ENCODE results near the gene SDK1.

Gene SDK1

GRCh38 chr7:3598854-3599253 is 297.8 kb downstream of the SDK1 start:
- Histone ChIP-seq H2AFZ (ENCODE audit: low read depth, low read length) (no peak overlapping the region), H3K9ac (ENCODE audit: low read length) (no peak overlapping the region), H2BK15ac (ENCODE audit: low read depth, poor library complexity, severe bottlenecking) (no peak overlapping the region), H2BK120ac (ENCODE audit: low read depth, low read length) (no peak overlapping the region), H3K4me3 (ENCODE audit: insufficient read depth in 1 of 2, low read depth in 1 of 2, low read length in 2 of 2) (no peak overlapping the region), H3K4ac (ENCODE audit: low read depth in 1 of 2, low read length in 2 of 2) (no peak overlapping the region), H2AK5ac (ENCODE audit: low read length, severe bottlenecking) (no peak overlapping the region), H2BK12ac (ENCODE audit: low read length in 2 of 2) (no peak overlapping the region), H4K8ac (ENCODE audit: low read length) (no peak overlapping the region), H3K27ac (ENCODE audit: low read length, poor library complexity, severe bottlenecking) (no peak overlapping the region), H3K79me1 (replicated peaks; ENCODE audit: low read length, poor library complexity, severe bottlenecking) (peaks cover 6% of the 10 kb centered on the region), H3K14ac (ENCODE audit: low read length in 2 of 2) (no peak overlapping the region), H3K36me3 (ENCODE audit: control insufficient read depth in 1 of 2, insufficient read depth in 2 of 2, low read depth in 1 of 2, low read length in 2 of 2) (no peaks in the 10 kb centered on the region), H3K4me1 (ENCODE audit: control insufficient read depth, insufficient read depth, low read depth, low read length) (no peaks in the 10 kb centered on the region), H3K18ac (ENCODE audit: low read depth in 1 of 2, low read length in 2 of 2) (no peak overlapping the region), H3K4me2 (ENCODE audit: low read length, poor library complexity, severe bottlenecking) (no peak overlapping the region), H3K23ac (ENCODE audit: low read length in 2 of 2) (no peak overlapping the region), H2BK5ac (ENCODE audit: low read depth, low read length, poor library complexity, severe bottlenecking) (no peak overlapping the region), H4K91ac (ENCODE audit: low read length) (no peak overlapping the region), H3K27me3 (ENCODE audit: control insufficient read depth in 1 of 2, insufficient read depth in 1 of 2, low read length in 2 of 2) (no peaks in the 10 kb centered on the region), H3K9me3 (ENCODE audit: control insufficient read depth, low read length) (no peaks in the 10 kb centered on the region)
- DNase-seq = no peak
- WGBS = 91% methylated on average over 7 of the region's 7 CpGs

GRCh38 chr7:3605222-3605621 is 304.2 kb downstream of the SDK1 start:
- DNase-seq = peak; percentile 80
- Histone ChIP-seq H3K36me3 (ENCODE audit: control insufficient read depth in 1 of 2, insufficient read depth in 2 of 2, low read depth in 1 of 2, low read length in 2 of 2) (no peaks in the 10 kb centered on the region), H3K4me3 (ENCODE audit: insufficient read depth in 1 of 2, low read depth in 1 of 2, low read length in 2 of 2) (no peak overlapping the region), H2AFZ (ENCODE audit: low read depth, low read length) (no peak overlapping the region), H2BK15ac (ENCODE audit: low read depth, poor library complexity, severe bottlenecking) (no peak overlapping the region), H2AK5ac (ENCODE audit: low read length, severe bottlenecking) (no peak overlapping the region), H4K91ac (ENCODE audit: low read length) (no peak overlapping the region), H3K79me1 (replicated peaks; ENCODE audit: low read length, poor library complexity, severe bottlenecking) (peaks cover 5% of the 10 kb centered on the region), H3K9me3 (ENCODE audit: control insufficient read depth, low read length) (no peaks in the 10 kb centered on the region), H3K27me3 (ENCODE audit: control insufficient read depth in 1 of 2, insufficient read depth in 1 of 2, low read length in 2 of 2) (no peaks in the 10 kb centered on the region), H3K27ac (ENCODE audit: low read length, poor library complexity, severe bottlenecking) (no peak overlapping the region), H3K4me2 (ENCODE audit: low read length, poor library complexity, severe bottlenecking) (no peak overlapping the region), H2BK5ac (ENCODE audit: low read depth, low read length, poor library complexity, severe bottlenecking) (no peak overlapping the region), H3K18ac (ENCODE audit: low read depth in 1 of 2, low read length in 2 of 2) (no peak overlapping the region), H2BK120ac (ENCODE audit: low read depth, low read length) (no peak overlapping the region), H3K4me1 (ENCODE audit: control insufficient read depth, insufficient read depth, low read depth, low read length) (no peaks in the 10 kb centered on the region), H3K14ac (ENCODE audit: low read length in 2 of 2) (no peak overlapping the region), H4K8ac (ENCODE audit: low read length) (no peak overlapping the region), H3K23ac (ENCODE audit: low read length in 2 of 2) (no peak overlapping the region), H2BK12ac (ENCODE audit: low read length in 2 of 2) (no peak overlapping the region), H3K9ac (ENCODE audit: low read length) (no peak overlapping the region), H3K4ac (ENCODE audit: low read depth in 1 of 2, low read length in 2 of 2) (no peak overlapping the region)
- no CpG with 5 or more reads among the region's 2 CpGs for WGBS

- Histone ChIP-seq H3K23ac (ENCODE audit: low read length in 2 of 2) (no peak overlapping the region), H3K36me3 (ENCODE audit: control insufficient read depth in 1 of 2, insufficient read depth in 2 of 2, low read depth in 1 of 2, low read length in 2 of 2) (no peaks in the 10 kb centered on the region), H3K27me3 (ENCODE audit: control insufficient read depth in 1 of 2, insufficient read depth in 1 of 2, low read length in 2 of 2) (no peaks in the 10 kb centered on the region), H4K91ac (ENCODE audit: low read length) (peak overlapping the region; percentile 56), H3K4ac (ENCODE audit: low read depth in 1 of 2, low read length in 2 of 2) (peak overlapping the region in 1 of 2 experiments; percentile 80), H3K79me1 (replicated peaks; ENCODE audit: low read length, poor library complexity, severe bottlenecking) (peaks cover 5% of the 10 kb centered on the region), H3K14ac (ENCODE audit: low read length in 2 of 2) (no peak overlapping the region), H3K4me2 (ENCODE audit: low read length, poor library complexity, severe bottlenecking) (no peak overlapping the region), H3K27ac (ENCODE audit: low read length, poor library complexity, severe bottlenecking) (no peak overlapping the region), H2BK12ac (ENCODE audit: low read length in 2 of 2) (peak overlapping the region in 1 of 2 experiments; percentile 73), H2AK5ac (ENCODE audit: low read length, severe bottlenecking) (no peak overlapping the region), H4K8ac (ENCODE audit: low read length) (peak overlapping the region; percentile 94), H2BK15ac (ENCODE audit: low read depth, poor library complexity, severe bottlenecking) (no peak overlapping the region), H2BK120ac (ENCODE audit: low read depth, low read length) (no peak overlapping the region), H3K9ac (ENCODE audit: low read length) (no peak overlapping the region), H3K4me1 (ENCODE audit: control insufficient read depth, insufficient read depth, low read depth, low read length) (no peaks in the 10 kb centered on the region), H3K18ac (ENCODE audit: low read depth in 1 of 2, low read length in 2 of 2) (peak overlapping the region in 1 of 2 experiments; percentile 2), H3K9me3 (ENCODE audit: control insufficient read depth, low read length) (no peaks in the 10 kb centered on the region), H2AFZ (ENCODE audit: low read depth, low read length) (no peak overlapping the region), H2BK5ac (ENCODE audit: low read depth, low read length, poor library complexity, severe bottlenecking) (no peak overlapping the region), H3K4me3 (ENCODE audit: insufficient read depth in 1 of 2, low read depth in 1 of 2, low read length in 2 of 2) (no peak overlapping the region)
- WGBS = 81% methylated on average over 4 of the region's 4 CpGs
- no peak for DNase-seq
Observed at GRCh38 chr7:3606436-3606835, 305.4 kb downstream of the SDK1 start.

- H2AFZ ChIP-seq (ENCODE audit: low read depth, low read length) = no peak overlapping the region
- H2BK15ac ChIP-seq (ENCODE audit: low read depth, poor library complexity, severe bottlenecking) = no peak overlapping the region
- WGBS = 100% methylated on average over 7 of the region's 8 CpGs
- H3K36me3 ChIP-seq (ENCODE audit: control insufficient read depth in 1 of 2, insufficient read depth in 2 of 2, low read depth in 1 of 2, low read length in 2 of 2) = no peaks in the 10 kb centered on the region
- no peak overlapping the region for H3K4me2 ChIP-seq (ENCODE audit: low read length, poor library complexity, severe bottlenecking)
- no peak overlapping the region for H3K18ac ChIP-seq (ENCODE audit: low read depth in 1 of 2, low read length in 2 of 2)
- no peak overlapping the region for H2AK5ac ChIP-seq (ENCODE audit: low read length, severe bottlenecking)
- no peak overlapping the region for H2BK12ac ChIP-seq (ENCODE audit: low read length in 2 of 2)
- no peak overlapping the region for H3K23ac ChIP-seq (ENCODE audit: low read length in 2 of 2)
- H2BK5ac ChIP-seq (ENCODE audit: low read depth, low read length, poor library complexity, severe bottlenecking) = no peak overlapping the region
- no peak overlapping the region for H3K9ac ChIP-seq (ENCODE audit: low read length)
- no peak overlapping the region for H3K4ac ChIP-seq (ENCODE audit: low read depth in 1 of 2, low read length in 2 of 2)
- H4K91ac ChIP-seq (ENCODE audit: low read length) = no peak overlapping the region
- H3K4me3 ChIP-seq (ENCODE audit: insufficient read depth in 1 of 2, low read depth in 1 of 2, low read length in 2 of 2) = no peak overlapping the region
- H3K27ac ChIP-seq (ENCODE audit: low read length, poor library complexity, severe bottlenecking) = no peak overlapping the region
- DNase-seq = no peak
- peaks cover 5% of the 10 kb centered on the region for H3K79me1 ChIP-seq (replicated peaks; ENCODE audit: low read length, poor library complexity, severe bottlenecking)
- H4K8ac ChIP-seq (ENCODE audit: low read length) = no peak overlapping the region
- no peak overlapping the region for H3K14ac ChIP-seq (ENCODE audit: low read length in 2 of 2)
- H2BK120ac ChIP-seq (ENCODE audit: low read depth, low read length) = no peak overlapping the region
- no peaks in the 10 kb centered on the region for H3K4me1 ChIP-seq (ENCODE audit: control insufficient read depth, insufficient read depth, low read depth, low read length)
- H3K27me3 ChIP-seq (ENCODE audit: control insufficient read depth in 1 of 2, insufficient read depth in 1 of 2, low read length in 2 of 2) = no peaks in the 10 kb centered on the region
- no peaks in the 10 kb centered on the region for H3K9me3 ChIP-seq (ENCODE audit: control insufficient read depth, low read length)
Observed at GRCh38 chr7:3607847-3608246, 306.8 kb downstream of the SDK1 start.

Measured in mesenchymal stem cell (in vitro differentiated cells and primary cell).